CD4-positive, alpha-beta T cell treated with Interleukin-4 for 4 hours (primary cell): ENCODE data around the gene KDM5A.
"Not testable (repeated sequence)": the region's sequence is repeated elsewhere in the genome, so short reads cannot be mapped to it uniquely, and the experiment has no call there.

ENCODE experiments used
- DNase-seq: peaks from one replicate; pipeline ENCODE4 v3.0.0-alpha.2; 2020

Gene KDM5A

GRCh38 chr12:331287-331686 lies 57.8 kb downstream of the KDM5A start:
- no peak for DNase-seq

GRCh38 chr12:325906-326305 lies 63.2 kb downstream of the KDM5A start:
- DNase-seq, result no peak

GRCh38 chr12:323507-323906 lies 65.6 kb downstream of the KDM5A start:
- no peak for DNase-seq

DNA sequence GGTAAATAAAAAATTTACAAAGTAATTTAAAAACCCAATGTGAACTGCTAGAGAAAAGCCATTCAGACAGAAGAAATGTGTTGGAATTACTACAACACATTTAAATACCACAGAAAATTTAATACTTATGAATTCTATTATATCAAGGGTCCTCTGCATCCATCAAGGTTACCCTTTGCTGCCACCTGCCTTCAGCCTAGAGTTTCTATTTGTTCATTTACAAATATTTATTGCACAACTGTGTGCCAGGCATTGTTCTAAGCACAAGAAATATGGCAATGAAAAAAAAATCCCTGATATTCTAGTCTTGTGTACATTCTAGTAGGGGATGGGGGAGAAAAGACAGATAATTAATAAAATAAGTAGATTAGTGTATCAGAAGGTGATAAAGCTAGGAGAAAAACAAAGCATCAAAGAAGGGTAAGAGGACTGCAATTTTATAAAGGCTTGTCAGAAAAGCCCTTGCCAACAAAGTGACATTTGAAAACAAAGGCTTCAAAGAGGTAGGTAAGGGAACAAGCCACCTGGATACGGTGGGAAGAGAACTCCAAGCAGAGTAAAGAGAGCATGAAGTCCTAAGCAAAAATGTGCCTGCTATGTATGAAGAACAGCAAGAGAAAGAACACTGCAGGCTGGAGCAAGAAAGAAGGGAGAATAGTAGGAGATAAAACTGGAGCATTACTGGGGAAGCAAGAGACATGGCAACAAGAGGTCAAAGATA lies 67.4 kb downstream of the KDM5A start:
- DNase-seq, result no peak

DNA sequence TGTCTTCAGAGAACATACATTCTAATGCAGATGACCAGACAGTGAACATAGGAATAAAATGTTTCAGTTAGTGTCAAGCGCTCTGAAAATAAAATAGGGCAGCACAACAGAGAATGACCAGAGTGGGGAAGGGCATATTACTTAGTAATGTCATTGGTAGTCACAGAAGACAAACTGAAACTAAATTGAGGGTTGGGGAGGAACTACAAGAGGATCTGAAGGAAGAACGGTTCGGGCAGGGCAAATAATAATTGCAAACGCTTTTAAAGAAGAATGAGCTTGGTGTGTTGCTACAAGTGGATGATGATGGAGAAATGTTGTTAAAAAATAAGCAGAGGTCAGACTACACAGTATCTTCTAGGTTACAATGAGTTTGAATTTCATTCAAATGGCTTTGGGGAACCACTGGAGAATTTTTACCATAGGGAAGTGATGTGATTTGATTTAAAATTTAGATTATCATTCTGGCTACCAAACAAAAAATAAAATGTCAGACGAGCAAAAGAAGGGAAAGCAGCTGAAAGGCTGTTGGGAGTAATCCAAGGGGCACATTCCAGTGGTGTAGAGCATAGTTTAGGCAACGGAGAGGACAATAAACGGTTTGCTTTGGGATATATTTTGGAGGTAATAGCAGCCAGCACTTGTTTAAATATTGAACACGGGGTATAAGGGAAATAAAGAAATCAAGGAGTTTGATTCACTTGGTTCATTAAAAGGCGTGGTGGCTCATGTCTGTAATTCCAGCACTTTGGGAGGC lies 70.2 kb downstream of the KDM5A start:
- no peak for DNase-seq

DNA sequence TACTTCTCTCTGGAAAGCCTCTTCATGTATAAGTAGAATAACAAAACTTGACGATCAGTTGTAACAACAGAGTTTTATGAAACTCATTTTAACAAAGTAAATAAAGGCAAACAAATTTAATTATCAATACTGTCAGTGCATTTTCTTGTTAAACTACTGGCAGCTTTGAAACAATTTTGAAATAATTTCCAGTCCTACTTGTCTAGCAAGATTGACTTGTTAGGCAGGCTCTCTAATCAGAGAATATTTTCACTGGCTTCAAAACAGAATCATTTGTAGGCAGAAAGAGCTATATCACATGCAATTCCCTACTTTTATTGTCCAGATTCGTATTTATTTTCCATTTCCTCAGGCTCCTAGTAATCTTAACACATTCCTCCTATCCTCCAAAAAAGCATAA lies 80.6 kb downstream of the KDM5A start:
- DNase-seq, result no peak

DNA sequence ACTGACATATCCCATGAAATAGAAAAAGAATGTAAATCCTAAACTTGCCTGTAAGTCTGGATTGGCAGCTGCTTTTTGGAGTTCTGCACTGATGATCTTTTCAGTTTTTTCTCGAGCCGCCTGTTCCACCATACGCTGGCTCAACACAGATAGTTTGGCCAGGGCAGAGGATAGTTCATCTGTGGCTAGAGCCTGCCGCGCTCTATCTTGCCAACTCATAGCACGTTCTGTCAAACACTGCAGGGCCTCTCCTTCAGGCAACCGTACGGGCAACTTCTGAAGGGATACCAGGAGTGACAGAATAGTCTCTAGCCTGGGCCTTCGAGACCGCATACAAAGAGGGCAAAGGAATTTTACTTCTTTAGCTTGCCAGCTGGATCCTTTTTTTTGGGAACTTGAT lies 81.7 kb downstream of the KDM5A start:
- no peak for DNase-seq

DNA sequence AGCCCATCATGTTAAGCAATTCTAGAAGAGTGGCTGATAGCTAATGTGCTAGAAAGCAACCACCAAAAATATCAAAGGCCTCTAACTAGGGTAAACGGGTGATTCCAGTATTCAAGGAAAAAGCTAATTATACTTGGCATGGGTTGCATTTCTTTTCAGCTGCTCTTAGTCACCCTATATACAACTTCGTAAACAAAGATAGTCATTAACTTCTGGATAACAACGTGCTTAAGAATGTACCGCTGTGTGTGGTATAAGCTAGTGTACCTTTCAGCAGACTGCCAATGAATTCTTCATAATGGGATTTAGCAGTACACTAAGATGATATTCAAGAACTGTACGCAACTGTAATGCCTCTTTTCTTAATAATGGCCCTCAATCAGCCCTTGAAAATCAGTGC lies 84.3 kb downstream of the KDM5A start:
- DNase-seq, result no peak

DNA sequence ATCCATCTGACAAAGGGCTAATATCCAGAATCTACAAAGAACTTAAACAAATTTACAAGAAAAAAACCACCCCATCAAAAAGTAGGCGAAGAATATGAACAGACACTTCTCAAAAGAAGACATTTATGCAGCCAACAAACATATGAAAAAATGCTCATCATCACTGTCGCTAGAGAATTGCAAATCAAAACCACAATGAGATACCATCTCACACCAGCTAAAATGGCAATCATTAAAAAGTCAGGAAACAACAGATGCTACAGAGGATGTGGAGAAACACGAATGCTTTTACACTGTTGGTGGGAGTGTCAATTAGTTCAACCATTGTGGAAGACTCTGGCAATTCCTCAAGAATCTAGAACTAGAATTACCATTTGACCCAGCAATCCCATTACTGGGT lies 86.4 kb downstream of the KDM5A start:
- DNase-seq, result peak; percentile 5

GRCh38 chr12:300166-300565 lies 89.0 kb downstream of the KDM5A start:
- not testable (repeated sequence) for DNase-seq

- DNase-seq, result not testable (repeated sequence)
Observed at GRCh38 chr12:299511-299910, 89.6 kb downstream of the KDM5A start.

DNA sequence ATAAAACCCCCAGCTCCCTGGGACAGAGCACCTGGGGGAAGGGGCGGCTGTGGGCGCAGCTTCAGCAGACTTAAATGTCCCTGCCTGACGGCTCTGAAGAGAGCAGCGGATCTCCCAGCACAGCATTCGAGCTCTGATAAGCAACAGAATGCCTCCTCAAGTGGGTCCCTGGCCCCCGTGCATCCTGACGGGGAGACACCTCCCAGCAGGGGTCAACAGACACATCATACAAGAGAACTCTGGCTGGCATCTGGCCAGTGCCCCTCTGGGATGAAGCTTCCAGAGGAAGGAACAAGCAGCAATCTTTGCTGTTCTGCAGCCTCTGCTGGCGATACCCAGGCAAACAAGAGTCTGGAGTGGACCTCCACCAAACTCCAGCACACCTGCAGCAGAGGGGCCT lies 91.1 kb downstream of the KDM5A start:
- not testable (repeated sequence) for DNase-seq

DNA sequence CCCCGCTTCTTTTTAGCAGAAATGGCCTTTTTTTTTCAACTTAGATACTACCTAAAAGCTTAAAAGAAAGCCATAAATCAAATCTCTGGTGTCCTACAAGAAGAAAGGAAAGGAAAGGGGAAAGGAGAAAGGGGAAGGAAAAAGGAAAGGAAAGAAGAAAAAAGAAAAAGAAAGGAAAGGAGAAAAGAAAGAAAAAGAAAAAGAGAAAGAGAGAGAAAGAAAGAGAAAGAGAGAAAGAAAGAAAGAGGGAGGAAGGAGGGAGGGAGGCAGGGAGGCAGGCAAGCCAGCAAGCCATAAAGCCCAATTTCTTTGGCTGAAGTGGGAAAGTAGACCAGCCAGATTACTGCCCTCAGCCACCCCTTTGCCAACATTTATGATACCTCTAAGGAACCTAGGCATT lies 94.0 kb downstream of the KDM5A start:
- DNase-seq, result no peak

DNA sequence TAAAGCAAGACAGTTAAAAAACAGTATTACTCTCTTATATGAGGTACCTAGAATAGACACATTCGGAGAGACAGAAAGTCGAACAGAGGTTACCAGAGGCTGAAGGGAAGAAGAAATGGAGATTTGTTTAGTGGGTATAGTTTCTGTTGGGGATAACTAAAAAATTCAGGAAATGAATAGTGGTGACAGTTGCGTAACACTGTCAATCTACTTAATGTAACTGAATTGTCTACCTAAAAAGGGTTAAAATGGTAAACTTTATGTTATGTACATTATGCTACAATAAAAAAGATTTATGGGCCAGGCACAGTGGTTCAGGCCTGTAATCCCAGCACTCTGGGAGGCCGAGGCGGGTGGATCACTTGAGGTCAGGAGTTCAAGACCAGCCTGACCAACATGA lies 95.9 kb downstream of the KDM5A start:
- DNase-seq, result no peak

DNA sequence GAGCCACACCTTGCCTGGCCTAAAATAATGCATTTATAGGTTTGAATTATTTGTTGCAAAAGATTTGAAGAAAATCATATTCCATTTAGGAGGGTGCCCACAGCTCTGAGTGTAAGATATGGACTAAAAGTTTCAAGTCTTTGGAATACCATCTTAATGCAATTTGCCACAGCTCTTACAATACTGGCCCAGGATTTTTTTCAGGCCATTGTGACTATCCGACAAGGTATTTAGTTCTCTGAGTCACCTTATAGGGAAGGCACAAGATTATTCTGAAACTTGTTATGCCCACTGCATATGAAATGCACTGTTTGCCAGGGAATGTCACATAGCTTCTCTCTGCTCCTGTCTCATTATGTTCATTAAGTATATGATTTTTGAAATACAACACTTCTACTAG lies 96.9 kb downstream of the KDM5A start:
- no peak for DNase-seq

- DNase-seq, result no peak
Observed at GRCh38 chr12:291153-291723, 97.9 kb downstream of the KDM5A start.

- no peak for DNase-seq
Observed at GRCh38 chr12:288687-289086, 100.4 kb downstream of the KDM5A start.

GRCh38 chr12:286531-287300 lies 102.4 kb downstream of the KDM5A start:
- DNase-seq, result no peak

DNA sequence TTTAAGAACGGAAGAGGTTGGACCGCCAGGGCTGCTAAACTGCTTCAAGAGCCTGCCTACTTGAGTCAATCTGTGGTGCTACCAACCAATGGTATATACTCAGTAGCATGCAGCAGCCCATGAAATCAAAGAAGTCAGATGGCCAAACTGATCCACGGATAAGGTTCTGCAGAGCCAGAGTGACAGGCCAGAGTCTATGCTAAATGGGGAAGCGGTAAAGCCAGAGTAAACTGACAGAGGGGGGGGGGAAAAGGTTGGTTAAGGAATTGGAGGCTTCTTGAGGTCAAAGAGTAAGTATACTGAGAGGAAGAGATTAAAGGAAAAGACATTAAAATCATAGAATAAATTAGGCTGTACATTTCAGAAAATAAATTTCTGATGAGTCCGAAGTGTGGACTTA lies 111.1 kb downstream of the KDM5A start:
- DNase-seq, result no peak

DNA sequence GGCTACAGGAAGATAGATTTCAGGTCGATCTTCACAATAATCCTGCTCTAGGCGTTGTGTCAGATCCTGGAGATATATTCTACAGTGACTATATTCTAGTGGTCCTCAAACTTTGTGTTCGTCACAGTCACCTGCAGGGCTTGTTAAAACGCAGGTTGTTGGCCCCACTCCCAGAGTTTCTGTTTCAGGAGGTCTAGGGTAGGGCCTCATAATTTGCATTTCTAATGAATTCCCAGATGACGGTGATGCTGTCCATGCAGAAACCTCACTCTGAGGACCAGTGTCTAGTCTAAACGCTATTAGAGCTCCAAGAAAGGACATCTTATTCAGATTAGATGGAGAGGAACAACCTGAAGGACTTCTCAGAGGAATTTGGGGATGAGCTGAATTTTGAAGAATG lies 113.3 kb downstream of the KDM5A start:
- no peak for DNase-seq

GRCh38 chr12:273382-273781 lies 115.7 kb downstream of the KDM5A start:
- DNase-seq, result no peak

DNA sequence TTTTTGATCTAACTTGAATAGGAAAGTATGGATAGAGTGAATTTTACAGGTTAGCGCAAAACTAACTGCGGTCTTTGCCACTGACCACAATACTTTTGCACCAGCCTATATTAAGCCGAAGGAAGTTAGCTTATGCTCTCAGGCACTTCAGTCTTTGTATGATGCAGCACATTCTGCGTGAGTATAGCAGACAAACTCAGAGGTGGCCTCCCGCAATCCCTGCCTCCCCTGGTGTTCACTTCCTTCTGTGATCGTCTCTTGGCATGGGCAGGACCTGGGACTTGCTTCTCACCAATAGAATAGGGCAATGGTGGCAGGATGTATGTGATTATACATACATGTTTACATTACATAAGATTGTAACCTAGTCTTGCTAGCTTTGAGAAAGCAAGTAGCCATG lies 116.2 kb downstream of the KDM5A start:
- no peak for DNase-seq

GRCh38 chr12:271161-271560 lies 118.0 kb downstream of the KDM5A start:
- DNase-seq, result no peak

GRCh38 chr12:269191-269590 lies 119.9 kb downstream of the KDM5A start:
- DNase-seq, result no peak
